Epithelial cell of proximal tubule (primary cell): ENCODE results near the gene DGUOK. TPM values are rescaled to one million over a fixed set of nuclear protein-coding genes. Genes with fewer than 3 reads are reported as not detected.

Source experiments
- DNase-seq: peaks from one replicate; pipeline ENCODE4 v3.0.0-alpha.2; 2011; ENCODE audit warnings: low read depth
- H3K4me3 ChIP-seq: 2 replicates; pipeline ENCODE4 v1.5.1; 2011; ENCODE audit warnings: low read depth, mild to moderate bottlenecking, low read length
- total RNA-seq: library from RNA; depleted of rRNA; stranded (reverse); fragments of >200 nt; gene quantifications from 2 replicates; pipeline ENCODE4 v1.2.3, GENCODE V29; 2015
- TF ChIP-seq, protein P1 (sequence below): conservative IDR thresholded peaks from 2 replicates; pipeline ENCODE4 v1.5.1; 2012; ENCODE audit warnings: low read depth, mild to moderate bottlenecking, low read length

The DGUOK gene
- total RNA-seq, 1 donor from 2014 or later, result 65.6 TPM

GRCh38 chr2:73998933-73999332 is 72.3 kb downstream of the DGUOK start:
- TF ChIP-seq, protein P1, sequence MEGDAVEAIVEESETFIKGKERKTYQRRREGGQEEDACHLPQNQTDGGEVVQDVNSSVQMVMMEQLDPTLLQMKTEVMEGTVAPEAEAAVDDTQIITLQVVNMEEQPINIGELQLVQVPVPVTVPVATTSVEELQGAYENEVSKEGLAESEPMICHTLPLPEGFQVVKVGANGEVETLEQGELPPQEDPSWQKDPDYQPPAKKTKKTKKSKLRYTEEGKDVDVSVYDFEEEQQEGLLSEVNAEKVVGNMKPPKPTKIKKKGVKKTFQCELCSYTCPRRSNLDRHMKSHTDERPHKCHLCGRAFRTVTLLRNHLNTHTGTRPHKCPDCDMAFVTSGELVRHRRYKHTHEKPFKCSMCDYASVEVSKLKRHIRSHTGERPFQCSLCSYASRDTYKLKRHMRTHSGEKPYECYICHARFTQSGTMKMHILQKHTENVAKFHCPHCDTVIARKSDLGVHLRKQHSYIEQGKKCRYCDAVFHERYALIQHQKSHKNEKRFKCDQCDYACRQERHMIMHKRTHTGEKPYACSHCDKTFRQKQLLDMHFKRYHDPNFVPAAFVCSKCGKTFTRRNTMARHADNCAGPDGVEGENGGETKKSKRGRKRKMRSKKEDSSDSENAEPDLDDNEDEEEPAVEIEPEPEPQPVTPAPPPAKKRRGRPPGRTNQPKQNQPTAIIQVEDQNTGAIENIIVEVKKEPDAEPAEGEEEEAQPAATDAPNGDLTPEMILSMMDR, result no peak
- no peak for DNase-seq
- H3K4me3 ChIP-seq, result no peak overlapping the region

DNA sequence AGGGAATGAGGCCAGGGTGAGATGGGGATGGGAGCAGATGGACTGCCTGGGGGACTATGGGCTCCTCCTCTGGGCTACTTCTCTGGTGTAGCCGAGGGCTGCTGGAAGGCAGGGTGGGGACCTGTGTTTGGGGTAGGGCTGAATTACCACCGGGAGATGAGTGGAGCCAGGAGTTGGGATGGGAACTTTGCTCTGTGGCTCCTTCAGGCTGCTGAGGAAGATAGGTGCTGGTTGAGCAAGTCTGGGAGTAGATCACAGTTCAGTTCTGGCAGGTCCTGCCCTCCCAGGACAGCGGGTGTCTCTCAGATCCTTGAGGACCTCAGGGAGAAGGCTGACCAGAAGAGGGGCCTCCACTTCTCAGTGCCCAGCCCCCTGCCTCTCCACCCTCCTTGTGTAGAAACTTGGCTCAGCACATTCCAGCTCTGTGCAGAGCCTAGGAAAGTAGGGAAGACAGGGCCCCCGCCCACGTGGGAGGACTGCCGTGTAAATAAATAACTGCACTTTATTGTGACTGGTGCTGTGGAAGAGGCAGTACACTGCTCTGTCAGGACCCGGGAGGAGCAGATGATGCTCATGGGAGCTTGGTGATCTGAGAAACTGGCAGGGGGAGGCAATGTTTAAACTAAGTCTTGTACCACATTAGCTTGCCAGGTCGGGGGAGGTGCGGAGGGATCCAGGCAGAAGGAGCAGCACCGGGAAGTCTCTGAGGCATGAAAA is 73.4 kb downstream of the DGUOK start:
- TF ChIP-seq, protein P1, result no peak
- DNase-seq, result no peak
- no peak overlapping the region for H3K4me3 ChIP-seq

- H3K4me3 ChIP-seq, result no peak overlapping the region
- TF ChIP-seq, protein P1, result no peak
- DNase-seq, result no peak
These were observed 74.0 kb downstream of the DGUOK start for GRCh38 chr2:74000666-74001065.

- no peak for DNase-seq
- no peak overlapping the region for H3K4me3 ChIP-seq
- TF ChIP-seq, protein P1, result no peak
These were observed 74.4 kb downstream of the DGUOK start for GRCh38 chr2:74001121-74001520.

DNA sequence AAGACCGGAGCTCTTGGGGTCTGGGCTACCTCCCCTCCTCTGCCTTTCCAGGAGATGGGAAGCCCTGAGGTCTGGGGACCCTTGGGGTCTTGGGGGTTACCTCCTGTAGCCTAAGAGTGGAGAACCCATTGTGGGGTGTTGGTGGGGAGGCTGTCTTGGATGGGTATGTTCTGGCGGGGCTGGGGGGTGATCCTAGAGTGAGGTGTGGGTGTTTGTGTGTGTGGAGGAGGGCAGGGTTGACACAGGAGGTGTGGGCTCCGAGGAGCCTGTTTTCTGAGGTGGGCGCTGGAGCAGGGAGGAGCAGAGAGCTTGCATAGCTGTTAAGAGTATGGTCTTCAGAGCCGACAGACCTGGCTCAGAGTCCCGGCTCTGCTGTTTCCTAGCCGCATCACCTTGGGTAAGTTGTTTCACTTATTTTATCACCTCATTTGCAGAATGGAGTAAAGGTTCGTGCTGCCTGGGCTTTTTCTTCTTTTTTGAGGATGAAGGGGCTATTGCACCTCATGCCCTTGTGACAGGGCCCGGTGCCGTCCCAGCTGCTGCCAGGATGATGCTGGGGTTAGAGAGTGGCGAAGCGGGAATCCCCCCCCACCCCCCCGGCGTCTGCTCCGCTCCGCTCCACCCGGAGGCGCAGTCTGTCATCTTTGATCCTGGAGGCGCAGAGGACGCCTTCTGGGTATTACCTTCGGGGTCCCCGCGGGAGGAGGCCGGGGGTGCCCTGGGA is 75.3 kb downstream of the DGUOK start:
- DNase-seq, result no peak

DNA sequence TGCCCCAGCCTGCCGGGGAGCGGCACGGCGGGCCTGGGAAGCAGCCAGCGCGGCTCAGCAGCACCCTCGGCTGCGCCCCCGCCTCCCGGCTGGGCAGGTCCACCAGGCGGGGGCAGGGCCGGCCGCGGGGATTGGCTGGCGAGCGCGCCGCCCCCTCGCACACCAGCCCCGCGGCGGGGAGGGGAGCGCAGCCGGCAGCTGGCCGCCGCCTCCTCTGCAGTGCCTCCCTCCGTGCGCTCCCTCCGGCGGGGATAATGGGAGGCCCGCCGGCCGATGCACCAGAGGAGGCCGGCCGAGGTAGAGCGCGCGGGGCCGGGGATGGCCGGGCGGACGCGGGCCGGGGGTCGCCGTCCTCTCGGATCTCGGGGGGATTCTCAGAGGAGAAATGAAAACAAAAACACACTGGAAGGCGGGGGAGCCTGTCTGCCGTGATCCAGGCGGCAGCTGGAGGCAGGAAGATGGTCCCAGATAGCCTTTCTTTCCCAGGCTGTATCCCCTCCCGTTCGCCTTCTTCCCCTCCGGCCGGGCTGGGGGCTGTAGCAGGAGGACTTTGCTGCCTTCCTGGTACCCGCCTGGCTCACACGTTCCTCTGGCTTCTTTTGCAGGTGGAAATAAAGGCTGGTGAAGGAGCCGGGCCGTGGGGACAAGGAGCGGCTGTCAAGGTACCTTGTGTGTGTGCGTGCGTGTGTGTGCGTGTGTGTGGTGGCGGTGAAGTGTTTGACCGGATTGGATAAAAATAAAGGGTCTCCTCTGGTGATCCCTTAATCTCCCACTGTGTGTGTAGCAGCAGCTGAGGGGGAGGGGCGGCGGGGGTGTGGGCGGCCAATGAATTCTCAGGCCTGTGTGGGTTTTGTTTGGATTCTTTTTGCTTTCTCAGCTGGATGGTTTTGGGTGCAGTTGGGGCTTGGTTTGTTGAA is 76.1 kb downstream of the DGUOK start:
- peak overlapping the region; percentile 58 for H3K4me3 ChIP-seq
- DNase-seq, result no peak
- TF ChIP-seq, protein P1, result no peak

More for the DNA sequence above, 75.3 kb downstream of the DGUOK start:
- TF ChIP-seq, protein P1, result no peak
- H3K4me3 ChIP-seq, result peak overlapping the region; percentile 44
